HUDEP-2 (cell line): ENCODE results near the gene HS3ST2.

Experiments used
- DNase-seq, 76 experiments: peaks; one replicate each; lab custom pipeline; 2025; ENCODE audit not compliant: unreplicated experiment in 76 of 76; lab: John Stamatoyannopoulos, UW

Gene HS3ST2

GRCh38 chr16:22813948-22814710 is at the start of gene HS3ST2:
HS3ST2 (plus strand) TSS chr16:22814162; CDS start chr16:22814611, 449 bp downstream.
- DNase-seq, result peak in 1 of 76 experiments; percentile 2

- DNase-seq, result no peak
Observed at GRCh38 chr16:22764662-22765327, 49.2 kb upstream of the HS3ST2 start.

GRCh38 chr16:22765479-22765878 is 48.5 kb upstream of the HS3ST2 start:
- no peak for DNase-seq

GRCh38 chr16:22770866-22771265 is 43.1 kb upstream of the HS3ST2 start:
- DNase-seq, result no peak

- DNase-seq, result no peak
Observed at GRCh38 chr16:22771551-22771950, 42.4 kb upstream of the HS3ST2 start.

GRCh38 chr16:22775220-22775922 is 38.6 kb upstream of the HS3ST2 start:
- no peak for DNase-seq

- no peak for DNase-seq
Observed at GRCh38 chr16:22781480-22781879, 32.5 kb upstream of the HS3ST2 start.

GRCh38 chr16:22782314-22782713 is 31.6 kb upstream of the HS3ST2 start:
- DNase-seq, result peak in 2 of 76 experiments; percentile 7 to 17

- no peak for DNase-seq
Observed at GRCh38 chr16:22784690-22785214, 29.2 kb upstream of the HS3ST2 start.

GRCh38 chr16:22785552-22785951 is 28.4 kb upstream of the HS3ST2 start:
- no peak for DNase-seq

GRCh38 chr16:22786284-22786683 is 27.7 kb upstream of the HS3ST2 start:
- DNase-seq, result no peak

- DNase-seq, result no peak
Observed at GRCh38 chr16:22786691-22787090, 27.3 kb upstream of the HS3ST2 start.

- DNase-seq, result no peak
Observed at GRCh38 chr16:22787466-22788192, 26.3 kb upstream of the HS3ST2 start.

- no peak for DNase-seq
Observed at GRCh38 chr16:22788193-22788530, 25.8 kb upstream of the HS3ST2 start.

GRCh38 chr16:22789281-22789945 is 24.5 kb upstream of the HS3ST2 start:
- DNase-seq, result no peak

- no peak for DNase-seq
Observed at GRCh38 chr16:22797551-22797950, 16.4 kb upstream of the HS3ST2 start.

GRCh38 chr16:22799113-22799512 is 14.8 kb upstream of the HS3ST2 start:
- no peak for DNase-seq

GRCh38 chr16:22804893-22805292 is 9.1 kb upstream of the HS3ST2 start:
- no peak for DNase-seq

- DNase-seq, result no peak
Observed at GRCh38 chr16:22805326-22805725, 8.6 kb upstream of the HS3ST2 start.

GRCh38 chr16:22806811-22807210 is 7.2 kb upstream of the HS3ST2 start:
- DNase-seq, result no peak
